Smooth muscle cell (in vitro differentiated cells): ENCODE measurements around the gene TENM4. TPM values are rescaled to one million over a fixed set of nuclear protein-coding genes. Genes with fewer than 3 reads are reported as not detected.

Source experiments
- DNase-seq: peaks from one replicate; lab custom pipeline; 2025; ENCODE audit not compliant: unreplicated experiment; lab: John Stamatoyannopoulos, UW
- H2AFZ ChIP-seq: fragments of 200-600 bp; sonication (generic); 2 replicates; pipeline ENCODE4 v1.6.0; 2016; ENCODE audit warnings: antibody characterized with exemption, low read depth, mild to moderate bottlenecking
- H3F3A ChIP-seq: fragments of 200-600 bp; sonication (generic); 2 replicates; pipeline ENCODE4 v1.6.0; 2017; ENCODE audit warnings: antibody characterized with exemption, low read depth
- H3K27ac ChIP-seq: fragments of 200-600 bp; sonication (generic); 2 replicates; pipeline ENCODE4 v1.5.1; 2016; ENCODE audit warnings: low read depth, mild to moderate bottlenecking
- H3K27me3 ChIP-seq: fragments of 200-600 bp; sonication (generic); 2 replicates; pipeline ENCODE4 v1.6.1; 2016; ENCODE audit warnings: low read depth, mild to moderate bottlenecking
- H3K36me3 ChIP-seq: fragments of 200-600 bp; sonication (generic); 2 replicates; pipeline ENCODE4 v1.5.1; 2016; ENCODE audit warnings: low read depth
- H3K4me1 ChIP-seq: fragments of 200-600 bp; sonication (generic); 2 replicates; pipeline ENCODE4 v1.5.1; 2016; ENCODE audit warnings: low read depth
- H3K4me2 ChIP-seq: fragments of 200-600 bp; sonication (generic); 2 replicates; pipeline ENCODE4 v1.6.0; 2016; ENCODE audit warnings: mild to moderate bottlenecking
- H3K4me3 ChIP-seq: fragments of 200-600 bp; sonication (generic); 2 replicates; pipeline ENCODE4 v1.5.1; 2016; ENCODE audit warnings: mild to moderate bottlenecking
- H3K79me2 ChIP-seq: fragments of 200-600 bp; sonication (generic); 2 replicates; pipeline ENCODE4 v1.6.0; 2016; ENCODE audit warnings: low read depth, mild to moderate bottlenecking
- H3K9ac ChIP-seq: fragments of 200-600 bp; sonication (generic); 2 replicates; pipeline ENCODE4 v1.6.0; 2016; ENCODE audit warnings: low read depth
- H3K9me3 ChIP-seq: fragments of 200-600 bp; sonication (generic); replicated peaks from 2 replicates; pipeline ENCODE4 v1.5.1; 2016; ENCODE audit warnings: low read depth
- H4K20me1 ChIP-seq: fragments of 200-600 bp; sonication (generic); 2 replicates; pipeline ENCODE4 v1.6.0; 2016; ENCODE audit warnings: low read depth
- WGBS: methylation state at CpG from one replicate; pipeline ENCODE4 v1.1.7; 2016; ENCODE audit warnings: low lambda C conversion rate; 5-methylcytosine and 5-hydroxymethylcytosine counted together
- polyA plus RNA-seq: library from polyadenylated mRNA; unstranded; fragments of >200 nt; fragmentation: Nextera tagmentation; extraction: Ambion mirVana; gene quantifications from 2 replicates; pipeline ENCODE4 v1.2.1, GENCODE V29; 2016
- total RNA-seq: library from RNA; depleted of rRNA; stranded (reverse); fragments of >200 nt; gene quantifications from 2 replicates; pipeline ENCODE4 v1.2.3, GENCODE V29; 2014
- TF ChIP-seq, protein P1 (sequence below): fragments of 200-600 bp; sonication (generic); IDR thresholded peaks from 2 replicates; pipeline ENCODE4 v1.5.1; 2017; ENCODE audit warnings: borderline replicate concordance, mild to moderate bottlenecking, antibody characterized with exemption; ENCODE audit not compliant: insufficient read depth, poor library complexity, severe bottlenecking

TENM4 gene
- total and polyA plus RNA-seq, 2 experiments from 2014 or later = 31.6 to 38.2 TPM

DNA sequence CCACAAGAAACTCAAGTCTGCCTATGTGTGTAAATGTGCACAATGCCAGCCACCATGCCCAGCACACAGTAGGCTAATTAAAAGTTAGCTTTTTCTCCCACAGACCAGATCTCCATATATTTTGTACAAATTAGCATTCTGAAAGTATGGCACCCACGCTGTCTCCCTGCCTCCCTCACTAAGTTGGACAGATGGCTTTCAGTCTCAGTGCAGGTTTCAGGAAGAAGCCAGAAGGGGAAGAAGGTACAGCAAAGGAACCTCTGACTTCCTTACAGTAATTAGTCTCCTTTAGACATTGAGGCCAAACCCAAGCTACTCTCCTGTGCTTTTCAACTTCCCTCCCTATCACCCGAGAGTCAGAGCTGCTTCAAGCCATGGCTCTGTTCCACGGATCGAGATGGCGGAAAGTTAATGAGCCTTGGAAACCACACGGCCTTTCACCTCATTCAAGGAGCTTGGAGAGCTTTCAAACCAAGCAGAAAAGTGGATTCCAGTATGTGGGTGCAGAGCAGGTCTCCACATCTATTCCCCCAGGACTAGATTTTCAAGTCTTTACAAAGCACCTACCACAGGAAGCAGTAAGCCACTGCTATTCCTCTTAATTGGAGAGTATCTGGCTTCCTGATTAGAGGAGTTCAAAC is 645.1 kb downstream of the TENM4 start:
- H3K4me2 ChIP-seq = no peak overlapping the region
- H3K36me3 ChIP-seq = no peaks in the 10 kb centered on the region
- H3K4me3 ChIP-seq = no peak overlapping the region
- H3K27ac ChIP-seq = no peak overlapping the region
- no peaks in the 10 kb centered on the region for H3K79me2 ChIP-seq
- no peak overlapping the region for H2AFZ ChIP-seq
- H3K9me3 ChIP-seq = no peaks in the 10 kb centered on the region
- H3K27me3 ChIP-seq = no peaks in the 10 kb centered on the region
- H3F3A ChIP-seq = peaks cover 11% of the 10 kb centered on the region
- no peak for DNase-seq
- no peak overlapping the region for H3K9ac ChIP-seq
- no peaks in the 10 kb centered on the region for H4K20me1 ChIP-seq
- 94% methylated on average over 6 of the region's 6 CpGs for WGBS
- TF ChIP-seq, protein P1, sequence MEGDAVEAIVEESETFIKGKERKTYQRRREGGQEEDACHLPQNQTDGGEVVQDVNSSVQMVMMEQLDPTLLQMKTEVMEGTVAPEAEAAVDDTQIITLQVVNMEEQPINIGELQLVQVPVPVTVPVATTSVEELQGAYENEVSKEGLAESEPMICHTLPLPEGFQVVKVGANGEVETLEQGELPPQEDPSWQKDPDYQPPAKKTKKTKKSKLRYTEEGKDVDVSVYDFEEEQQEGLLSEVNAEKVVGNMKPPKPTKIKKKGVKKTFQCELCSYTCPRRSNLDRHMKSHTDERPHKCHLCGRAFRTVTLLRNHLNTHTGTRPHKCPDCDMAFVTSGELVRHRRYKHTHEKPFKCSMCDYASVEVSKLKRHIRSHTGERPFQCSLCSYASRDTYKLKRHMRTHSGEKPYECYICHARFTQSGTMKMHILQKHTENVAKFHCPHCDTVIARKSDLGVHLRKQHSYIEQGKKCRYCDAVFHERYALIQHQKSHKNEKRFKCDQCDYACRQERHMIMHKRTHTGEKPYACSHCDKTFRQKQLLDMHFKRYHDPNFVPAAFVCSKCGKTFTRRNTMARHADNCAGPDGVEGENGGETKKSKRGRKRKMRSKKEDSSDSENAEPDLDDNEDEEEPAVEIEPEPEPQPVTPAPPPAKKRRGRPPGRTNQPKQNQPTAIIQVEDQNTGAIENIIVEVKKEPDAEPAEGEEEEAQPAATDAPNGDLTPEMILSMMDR = no peak
- peaks cover 16% of the 10 kb centered on the region for H3K4me1 ChIP-seq

DNA sequence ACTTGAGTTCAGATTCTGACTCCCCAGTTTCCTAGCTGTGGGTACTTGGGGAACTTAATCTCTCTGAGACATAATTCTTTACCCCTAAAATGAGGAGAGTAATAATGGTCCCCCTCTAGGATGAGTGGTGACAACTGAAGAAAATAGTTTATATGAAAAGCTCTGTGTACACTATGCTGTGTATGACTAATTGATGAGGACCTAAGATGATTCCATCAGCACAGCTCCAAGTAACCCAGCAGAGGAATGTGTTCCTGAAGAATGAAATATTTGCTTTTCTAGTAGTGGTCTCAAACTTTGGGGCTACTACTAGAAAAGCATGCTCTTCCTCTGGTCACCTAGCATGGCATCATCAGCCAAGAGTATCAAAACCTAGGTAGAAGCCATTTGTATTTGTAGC is 648.9 kb downstream of the TENM4 start:
- H2AFZ ChIP-seq = no peak overlapping the region
- H4K20me1 ChIP-seq = no peaks in the 10 kb centered on the region
- no peak overlapping the region for H3K9ac ChIP-seq
- DNase-seq = no peak
- H3K27me3 ChIP-seq = no peaks in the 10 kb centered on the region
- H3K9me3 ChIP-seq = no peaks in the 10 kb centered on the region
- no peak overlapping the region for H3K4me3 ChIP-seq
- H3K4me2 ChIP-seq = no peak overlapping the region
- H3K36me3 ChIP-seq = no peaks in the 10 kb centered on the region
- no peak overlapping the region for H3K27ac ChIP-seq
- peaks cover 7% of the 10 kb centered on the region for H3F3A ChIP-seq
- peaks cover 5% of the 10 kb centered on the region for H3K4me1 ChIP-seq
- TF ChIP-seq, protein P1 = no peak
- no peaks in the 10 kb centered on the region for H3K79me2 ChIP-seq

DNA sequence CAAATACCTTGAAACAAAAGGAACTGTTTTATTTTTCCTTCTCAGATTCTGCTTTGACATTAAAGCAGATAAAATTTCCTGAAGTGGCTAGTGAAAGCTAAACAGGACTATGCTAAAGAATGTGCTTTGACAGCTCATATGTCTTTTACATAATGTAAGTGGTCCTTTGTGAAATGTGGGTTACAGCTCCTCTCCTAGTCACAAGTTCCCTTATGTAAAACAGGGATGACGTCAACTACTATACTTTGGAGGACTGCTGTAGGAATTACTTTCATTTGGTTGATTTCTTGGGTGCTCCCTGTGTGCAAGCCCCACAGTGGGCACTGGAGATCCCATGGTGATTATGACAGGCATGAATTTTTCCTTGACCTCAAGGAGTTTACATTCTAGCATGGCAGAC is 649.6 kb downstream of the TENM4 start:
- H3F3A ChIP-seq = peaks cover 7% of the 10 kb centered on the region
- no peak overlapping the region for H3K27ac ChIP-seq
- H3K9me3 ChIP-seq = no peaks in the 10 kb centered on the region
- H3K4me3 ChIP-seq = no peak overlapping the region
- no peaks in the 10 kb centered on the region for H3K36me3 ChIP-seq
- H3K4me2 ChIP-seq = no peak overlapping the region
- TF ChIP-seq, protein P1 = no peak
- H3K4me1 ChIP-seq = peaks cover 5% of the 10 kb centered on the region
- H3K9ac ChIP-seq = no peak overlapping the region
- DNase-seq = no peak
- H4K20me1 ChIP-seq = no peaks in the 10 kb centered on the region
- 100% methylated on average over 1 of the region's 1 CpG for WGBS
- no peaks in the 10 kb centered on the region for H3K79me2 ChIP-seq
- no peak overlapping the region for H2AFZ ChIP-seq
- H3K27me3 ChIP-seq = no peaks in the 10 kb centered on the region

DNA sequence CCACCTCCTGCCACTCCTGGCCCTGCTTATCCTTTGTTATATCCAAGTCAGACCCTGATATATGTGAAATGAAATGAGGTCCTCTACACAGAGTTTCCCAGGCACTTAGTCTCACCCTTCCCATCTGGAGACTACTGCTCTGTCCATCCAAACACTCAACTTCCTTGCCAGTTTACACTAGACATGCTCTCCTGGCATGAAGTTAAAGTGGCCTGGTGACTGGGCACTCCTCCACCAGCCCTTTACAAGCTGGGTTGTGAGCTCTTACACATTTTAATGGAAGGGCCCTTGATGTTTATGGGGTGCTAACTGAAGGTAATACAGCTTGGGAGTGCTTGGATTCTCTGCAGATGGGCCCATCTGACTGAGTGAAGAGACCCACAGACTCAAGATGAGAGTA is 650.0 kb downstream of the TENM4 start:
- no peak overlapping the region for H2AFZ ChIP-seq
- DNase-seq = no peak
- no peak overlapping the region for H3K27ac ChIP-seq

More for the DNA sequence above, 650.0 kb downstream of the TENM4 start:
- H3K9me3 ChIP-seq = no peaks in the 10 kb centered on the region
- peaks cover 7% of the 10 kb centered on the region for H3F3A ChIP-seq
- no peaks in the 10 kb centered on the region for H4K20me1 ChIP-seq
- no peak overlapping the region for H3K4me2 ChIP-seq
- H3K4me3 ChIP-seq = no peak overlapping the region
- no peaks in the 10 kb centered on the region for H3K36me3 ChIP-seq
- peaks cover 7% of the 10 kb centered on the region for H3K4me1 ChIP-seq
- H3K9ac ChIP-seq = no peak overlapping the region
- H3K79me2 ChIP-seq = no peaks in the 10 kb centered on the region
- TF ChIP-seq, protein P1 = no peak
- H3K27me3 ChIP-seq = no peaks in the 10 kb centered on the region
